Uterus (tissue), 4 donors: ENCODE results near the gene MED4. TPM values are rescaled to one million over a fixed set of nuclear protein-coding genes. Genes with fewer than 3 reads are reported as not detected.

Source experiments
- small RNA-seq: library from RNA; depleted of rRNA; stranded (forward); fragments of <200 nt; gene quantifications from one replicate; pipeline ENCODE3, GENCODE V24; 2016
- total RNA-seq, 4 donors: library from RNA; depleted of rRNA in 3 of 4; stranded (reverse); fragments of >200 nt in 3 of 4; gene quantifications; one replicate each; pipeline versions ENCODE4 v1.1.0 to v1.2.4, GENCODE V29; 2014 to 2023
- donor health status: DM: yes; HTN: yes; CAD: no.

The MED4 gene
- total RNA-seq, 4 donors from 2014 or later = 38.4 to 53.4 (median 49.1) TPM

Small RNA genes within 50 kb of the gene (small RNA-seq; reads per million reads assigned to genes)
- not detected for gene POLR2KP2

Other genes starting within 250 kb of the MED4 start
- gene SUCLA2, start 93.8 kb downstream of the MED4 start, total RNA-seq = 10 to 100 TPM; 19.7 to 96.0 (median 43.5) TPM
- 10 to 100 TPM in 1 of 4 donors, 1 to 10 TPM in 3; 1.8 to 22.9 (median 7.3) TPM for gene NUDT15, start 57.4 kb downstream of the MED4 start, total RNA-seq
- 100 to 1,000 TPM; 326 to 725 (median 565) TPM for gene ITM2B, start 138.1 kb upstream of the MED4 start, total RNA-seq
- gene RB1, start 208.6 kb upstream of the MED4 start, total RNA-seq = 10 to 100 TPM; 27.4 to 58.1 (median 33.9) TPM